VCaP (cell line): ENCODE data around the gene DLX1.
"Not testable (repeated sequence)": the region's sequence is repeated elsewhere in the genome, so short reads cannot be mapped to it uniquely, and the experiment has no call there.

Experiments used
- H3K27ac ChIP-seq: fragments of 450-650 bp; 2 replicates; pipeline ENCODE4 v1.5.1; 2017
- TF ChIP-seq, protein P1 (sequence below): fragments of 450-650 bp; conservative IDR thresholded peaks from 2 replicates; pipeline ENCODE4 v1.5.1; 2017; ENCODE audit warnings: mild to moderate bottlenecking, moderate library complexity

The DLX1 gene

DNA sequence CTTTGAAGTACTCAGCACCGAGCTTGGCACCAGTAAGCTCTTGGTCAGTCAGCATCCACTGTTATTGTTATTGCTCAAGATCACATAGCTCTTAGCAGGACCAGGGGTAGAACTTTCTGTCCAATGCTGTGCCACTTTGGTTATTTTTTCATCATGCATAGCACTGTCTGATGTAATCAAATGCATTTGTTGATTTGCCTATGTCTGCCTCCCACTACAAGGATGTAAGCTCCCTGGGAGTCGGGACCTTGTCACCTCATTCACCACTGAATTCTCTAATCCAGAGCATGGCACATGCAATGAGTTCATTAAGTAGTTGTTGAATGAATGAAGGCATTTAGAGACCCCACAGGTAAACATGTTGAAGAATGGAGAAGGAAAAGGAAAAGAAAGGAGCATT lies 29.0 kb upstream of the DLX1 start:
- no peak overlapping the region for H3K27ac ChIP-seq
- TF ChIP-seq, protein P1, sequence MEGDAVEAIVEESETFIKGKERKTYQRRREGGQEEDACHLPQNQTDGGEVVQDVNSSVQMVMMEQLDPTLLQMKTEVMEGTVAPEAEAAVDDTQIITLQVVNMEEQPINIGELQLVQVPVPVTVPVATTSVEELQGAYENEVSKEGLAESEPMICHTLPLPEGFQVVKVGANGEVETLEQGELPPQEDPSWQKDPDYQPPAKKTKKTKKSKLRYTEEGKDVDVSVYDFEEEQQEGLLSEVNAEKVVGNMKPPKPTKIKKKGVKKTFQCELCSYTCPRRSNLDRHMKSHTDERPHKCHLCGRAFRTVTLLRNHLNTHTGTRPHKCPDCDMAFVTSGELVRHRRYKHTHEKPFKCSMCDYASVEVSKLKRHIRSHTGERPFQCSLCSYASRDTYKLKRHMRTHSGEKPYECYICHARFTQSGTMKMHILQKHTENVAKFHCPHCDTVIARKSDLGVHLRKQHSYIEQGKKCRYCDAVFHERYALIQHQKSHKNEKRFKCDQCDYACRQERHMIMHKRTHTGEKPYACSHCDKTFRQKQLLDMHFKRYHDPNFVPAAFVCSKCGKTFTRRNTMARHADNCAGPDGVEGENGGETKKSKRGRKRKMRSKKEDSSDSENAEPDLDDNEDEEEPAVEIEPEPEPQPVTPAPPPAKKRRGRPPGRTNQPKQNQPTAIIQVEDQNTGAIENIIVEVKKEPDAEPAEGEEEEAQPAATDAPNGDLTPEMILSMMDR, result no peak

DNA sequence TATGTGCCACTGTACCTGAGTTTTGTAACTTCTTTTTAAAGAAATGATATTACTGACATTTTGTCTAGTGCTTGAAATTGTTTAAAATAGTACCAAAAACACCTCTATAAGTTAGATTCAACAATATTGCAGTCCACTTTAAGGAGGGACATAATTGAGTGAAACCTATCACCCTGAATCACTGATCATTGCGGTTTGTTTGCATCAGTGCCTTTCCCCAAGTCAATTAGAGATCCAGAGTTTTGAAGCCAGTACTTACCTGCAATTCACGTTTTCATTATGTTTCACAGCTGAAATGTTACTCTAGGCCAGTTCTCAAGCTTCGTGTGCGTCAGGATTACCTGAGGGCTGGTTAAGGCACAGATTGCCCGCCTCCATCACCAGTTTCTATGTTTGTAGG lies 26.6 kb upstream of the DLX1 start:
- H3K27ac ChIP-seq, result no peak overlapping the region
- TF ChIP-seq, protein P1, result no peak

DNA sequence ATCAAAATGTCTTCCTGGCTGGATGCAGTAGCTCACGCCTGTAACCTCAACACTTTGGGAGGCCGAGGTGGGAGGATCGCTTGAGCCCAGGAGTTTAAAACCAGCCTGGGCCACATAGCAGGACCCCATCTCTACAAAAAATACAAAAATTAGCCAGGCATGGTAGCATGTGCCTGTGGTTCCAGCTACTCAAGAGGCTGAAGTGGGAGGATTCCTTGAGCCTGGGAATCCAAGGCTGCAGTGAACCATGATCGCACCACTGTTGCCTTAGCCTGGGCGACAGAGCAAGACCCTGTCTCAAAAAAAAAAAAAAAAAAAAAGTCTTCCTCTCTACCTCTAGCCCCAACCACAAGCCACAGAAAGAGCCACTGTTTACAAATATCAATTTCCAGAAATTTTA lies 25.2 kb upstream of the DLX1 start:
- not testable (repeated sequence) for H3K27ac ChIP-seq

DNA sequence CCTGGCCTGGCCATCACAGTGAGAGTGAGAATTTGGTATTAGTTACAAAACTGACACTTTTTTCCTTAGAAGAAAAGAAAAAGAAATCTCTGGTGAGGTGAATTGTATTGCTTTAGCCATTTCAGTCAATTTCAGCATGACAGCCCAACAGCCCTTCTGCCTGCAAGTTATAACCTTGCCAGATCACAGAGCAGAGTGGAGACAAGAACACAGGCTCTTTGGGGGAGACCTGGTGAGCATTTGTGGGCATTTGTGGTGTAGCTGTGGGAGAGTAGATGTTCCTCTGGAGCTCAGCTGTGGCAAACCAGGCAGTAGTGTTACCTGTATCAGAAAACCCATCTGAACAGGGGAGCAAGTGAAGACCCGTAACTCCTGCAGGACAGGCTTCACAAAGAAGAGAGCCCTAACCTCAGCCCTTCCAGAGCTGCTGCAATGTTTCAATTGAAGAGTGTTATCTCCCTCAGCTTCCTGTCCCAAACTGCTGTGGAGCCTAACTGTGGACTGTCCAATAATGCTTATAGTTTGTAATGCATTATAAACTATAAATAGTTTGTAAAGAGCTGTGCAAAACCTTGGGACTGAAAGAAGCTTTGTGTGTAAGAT lies 22.8 kb upstream of the DLX1 start:
- TF ChIP-seq, protein P1, result no peak
- H3K27ac ChIP-seq, result no peak overlapping the region

DNA sequence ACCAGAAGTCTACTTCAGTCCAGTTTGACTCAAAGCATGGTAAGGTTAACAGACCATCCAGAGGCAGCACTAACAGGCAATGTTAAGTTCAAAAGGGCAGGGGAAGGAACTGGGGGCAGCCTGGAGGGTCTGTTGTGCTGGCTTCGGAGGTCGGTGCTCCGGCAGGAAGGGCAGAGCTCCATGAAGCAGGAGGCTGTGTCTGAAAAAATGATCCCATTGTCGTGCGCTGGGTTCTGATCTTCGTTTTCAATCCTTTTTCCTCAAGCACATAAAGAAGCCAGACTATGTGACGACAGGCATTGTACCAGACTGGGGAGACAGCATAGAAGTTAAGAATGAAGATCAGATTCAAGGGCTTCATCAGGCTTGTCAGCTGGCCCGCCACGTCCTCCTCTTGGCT lies 21.9 kb upstream of the DLX1 start:
- no peak overlapping the region for H3K27ac ChIP-seq
- TF ChIP-seq, protein P1, result no peak

DNA sequence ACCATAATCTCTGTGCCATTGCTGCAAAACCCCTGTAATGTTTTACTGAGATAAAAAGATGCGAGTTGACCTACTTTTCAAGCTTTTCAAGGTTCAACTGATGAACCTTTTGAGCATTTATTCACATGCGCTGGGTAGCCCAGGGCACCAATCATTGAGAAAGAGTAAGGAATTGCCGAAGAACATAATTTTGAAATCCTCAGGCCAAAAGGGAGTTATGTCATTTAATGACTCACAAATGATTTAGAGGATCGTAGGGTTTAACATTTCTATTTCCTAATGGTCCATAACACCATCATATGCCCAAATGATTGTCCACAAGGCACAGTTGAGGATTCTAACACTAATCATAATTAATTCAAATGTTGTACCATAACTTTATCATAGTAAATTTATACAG lies 20.2 kb upstream of the DLX1 start:
- TF ChIP-seq, protein P1, result no peak
- no peak overlapping the region for H3K27ac ChIP-seq

DNA sequence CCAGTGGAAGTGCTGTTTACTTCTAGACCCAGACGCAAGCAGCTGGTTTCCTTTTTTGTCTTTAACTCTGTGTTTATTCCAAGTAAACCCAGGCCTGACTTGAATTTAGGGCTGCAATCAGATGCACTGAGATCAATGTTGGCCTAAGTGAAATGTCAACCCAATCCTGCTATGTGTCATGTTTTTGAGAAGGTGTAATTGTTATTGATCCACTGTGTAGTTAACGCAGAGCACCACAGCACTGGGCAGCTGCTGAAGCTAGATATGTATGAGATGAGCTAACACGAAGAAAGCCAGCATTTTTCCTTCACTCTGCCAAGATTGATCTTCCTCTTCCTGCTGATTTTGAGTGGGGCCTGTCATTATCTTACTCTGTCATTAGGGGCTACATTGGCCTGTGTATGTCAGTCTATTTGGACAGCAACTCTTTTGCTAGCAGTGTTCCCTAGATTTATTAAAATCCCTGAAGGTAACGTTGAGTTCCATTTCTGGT lies 18.9 kb upstream of the DLX1 start:
- TF ChIP-seq, protein P1, result no peak
- no peak overlapping the region for H3K27ac ChIP-seq

DNA sequence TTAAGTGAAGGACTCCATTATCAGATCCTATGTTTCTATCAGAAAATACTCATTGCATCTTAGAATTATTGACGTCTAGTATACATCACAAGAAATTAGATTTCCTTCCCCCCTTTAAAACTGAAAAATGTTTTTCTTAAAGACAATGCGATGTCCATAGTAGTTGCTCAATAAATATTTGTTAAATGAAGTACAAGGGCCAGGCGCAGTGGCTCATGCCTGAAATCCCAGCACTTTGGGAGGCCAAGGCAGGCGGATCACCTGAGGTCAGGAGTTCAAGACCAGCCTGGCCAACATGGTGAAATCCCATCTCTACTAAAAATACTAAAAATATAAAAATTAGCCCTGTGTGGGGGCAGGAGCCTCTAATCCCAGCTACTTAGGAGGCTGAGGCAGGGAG lies 17.4 kb upstream of the DLX1 start:
- H3K27ac ChIP-seq, result not testable (repeated sequence)

DNA sequence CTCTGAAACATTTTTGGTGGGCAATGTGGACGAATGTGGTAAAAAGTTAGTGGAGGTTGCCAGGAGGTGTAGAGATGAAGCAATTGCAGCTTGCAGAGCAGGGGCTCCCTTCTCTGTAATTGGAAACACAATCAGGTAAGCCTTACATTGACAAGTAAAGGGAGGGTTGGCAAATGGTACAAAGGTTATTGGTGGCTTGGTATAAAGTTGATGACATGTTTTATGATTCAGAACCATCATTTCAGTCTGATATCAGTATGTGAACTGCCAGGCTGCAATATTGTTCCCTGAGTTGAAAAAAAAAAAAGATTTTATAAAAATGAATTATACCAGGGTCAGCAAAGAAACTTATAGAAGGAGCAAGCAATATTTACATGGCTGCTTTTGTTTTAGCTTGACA lies 14.4 kb upstream of the DLX1 start:
- TF ChIP-seq, protein P1, result no peak
- H3K27ac ChIP-seq, result no peak overlapping the region
